Globus pallidus (tissue), 1 donor: Measurements from ENCODE around the gene RBL1.
"Not testable (repeated sequence)": the region's sequence is repeated elsewhere in the genome, so short reads cannot be mapped to it uniquely, and the experiment has no call there.

ENCODE experiments used
- DNase-seq: peaks from one replicate; pipeline ENCODE4 v3.0.0-alpha.2; 2015; ENCODE audit warnings: low spot score

The RBL1 gene

DNA sequence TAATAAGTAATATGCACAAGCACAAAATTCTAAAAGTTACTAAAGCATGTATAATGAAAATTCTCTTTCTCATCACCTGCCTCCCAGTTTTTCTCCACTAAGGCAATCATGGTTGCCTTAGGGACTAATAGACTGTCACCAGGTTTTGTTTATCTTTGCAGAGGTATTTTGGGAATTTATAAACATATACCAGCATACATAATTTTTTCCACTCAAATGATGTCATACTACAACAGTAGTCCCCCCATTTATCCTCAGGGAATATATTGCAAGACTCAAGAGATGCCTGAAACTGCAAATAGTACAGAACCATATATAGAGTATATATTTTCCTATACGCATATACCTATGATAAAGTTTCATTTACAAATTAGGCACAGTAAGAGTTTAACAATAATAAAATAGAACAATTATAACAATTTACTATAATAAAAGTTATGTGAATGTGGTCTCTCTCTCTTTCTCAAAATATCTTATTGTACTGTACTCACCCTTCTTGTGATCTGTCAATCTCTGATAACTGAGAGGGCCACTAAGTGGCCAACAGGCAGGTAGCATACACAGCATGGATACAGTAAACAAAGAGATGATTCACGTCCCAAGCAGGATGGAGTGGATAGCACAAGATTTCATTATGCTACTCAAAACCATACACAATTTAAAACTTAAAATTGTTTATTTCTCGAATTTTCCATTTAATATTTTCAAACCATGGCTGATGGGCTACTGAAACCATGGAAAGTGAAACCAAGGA is 19.7 kb downstream of the RBL1 start:
- DNase-seq: no peak

DNA sequence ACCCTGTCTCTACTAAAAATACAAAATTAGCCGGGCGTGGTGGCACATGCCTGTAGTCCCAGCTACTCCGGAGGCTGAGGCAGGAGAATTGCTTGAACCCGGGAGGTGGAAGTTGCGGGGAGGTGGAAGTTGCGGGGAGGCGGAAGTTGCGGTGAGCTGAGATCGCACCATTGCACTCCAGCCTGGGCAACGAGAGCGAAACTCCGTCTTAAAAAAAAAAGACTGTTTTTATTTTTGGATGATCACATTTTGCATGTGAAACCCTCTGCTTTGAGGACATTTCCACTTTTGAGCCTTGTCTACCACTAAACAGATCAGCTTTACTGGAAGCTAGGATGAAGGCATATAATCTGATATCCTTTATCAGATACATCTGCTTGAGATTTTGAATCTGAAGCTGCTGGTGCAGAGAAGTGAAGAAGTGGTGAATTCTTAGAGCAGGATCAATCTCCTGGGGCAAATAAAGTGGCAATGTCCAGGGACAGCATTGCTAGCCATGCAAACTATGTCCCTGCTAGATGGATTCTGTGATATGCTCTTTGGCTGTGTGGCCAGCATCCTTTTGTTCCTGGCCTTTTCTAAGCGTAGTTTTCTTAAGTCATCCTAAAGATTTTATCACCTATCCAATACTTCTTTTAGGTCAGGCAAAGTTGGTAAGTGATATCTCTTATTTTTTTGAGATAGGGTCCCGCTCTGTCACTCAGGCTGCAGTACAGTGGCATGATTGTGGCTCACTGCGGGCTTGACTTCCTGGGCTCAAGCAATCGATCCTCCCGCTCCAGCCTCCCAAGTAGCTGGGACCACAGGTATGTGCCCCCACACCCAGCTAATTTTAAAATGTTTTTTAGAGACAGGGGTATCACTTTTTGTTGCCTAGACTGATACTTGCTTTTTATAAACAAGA is 23.3 kb downstream of the RBL1 start:
- DNase-seq: no peak

DNA sequence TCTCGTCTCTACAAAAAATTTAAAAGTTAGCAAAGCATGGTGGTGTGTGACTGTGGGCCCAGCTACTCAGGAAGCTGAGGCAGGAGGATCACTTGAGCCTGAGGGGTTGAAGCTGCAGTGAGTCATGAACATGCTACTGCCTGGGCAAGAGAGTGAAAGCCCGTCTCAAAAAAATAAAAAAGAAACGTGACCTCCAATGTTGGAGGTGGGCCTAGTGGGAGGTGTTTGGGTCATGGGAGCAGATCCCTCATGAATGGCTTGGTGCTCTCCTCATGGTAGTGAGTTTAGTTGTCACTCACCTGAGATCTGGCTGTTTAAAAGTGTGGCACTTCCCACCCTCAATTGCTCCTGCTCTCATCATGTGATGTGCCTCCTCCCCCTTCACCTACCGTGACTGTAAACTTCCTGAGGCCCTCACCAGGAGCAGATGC is 24.3 kb downstream of the RBL1 start:
- no peak for DNase-seq

- not testable (repeated sequence) for DNase-seq
These were observed 26.2 kb downstream of the RBL1 start for GRCh38 chr20:37069563-37069962.

GRCh38 chr20:37066168-37066567 is 29.6 kb downstream of the RBL1 start:
- no peak for DNase-seq

GRCh38 chr20:37055276-37055675 is 40.5 kb downstream of the RBL1 start:
- DNase-seq: no peak

- DNase-seq: no peak
These were observed 42.4 kb downstream of the RBL1 start for GRCh38 chr20:37053230-37053950.

DNA sequence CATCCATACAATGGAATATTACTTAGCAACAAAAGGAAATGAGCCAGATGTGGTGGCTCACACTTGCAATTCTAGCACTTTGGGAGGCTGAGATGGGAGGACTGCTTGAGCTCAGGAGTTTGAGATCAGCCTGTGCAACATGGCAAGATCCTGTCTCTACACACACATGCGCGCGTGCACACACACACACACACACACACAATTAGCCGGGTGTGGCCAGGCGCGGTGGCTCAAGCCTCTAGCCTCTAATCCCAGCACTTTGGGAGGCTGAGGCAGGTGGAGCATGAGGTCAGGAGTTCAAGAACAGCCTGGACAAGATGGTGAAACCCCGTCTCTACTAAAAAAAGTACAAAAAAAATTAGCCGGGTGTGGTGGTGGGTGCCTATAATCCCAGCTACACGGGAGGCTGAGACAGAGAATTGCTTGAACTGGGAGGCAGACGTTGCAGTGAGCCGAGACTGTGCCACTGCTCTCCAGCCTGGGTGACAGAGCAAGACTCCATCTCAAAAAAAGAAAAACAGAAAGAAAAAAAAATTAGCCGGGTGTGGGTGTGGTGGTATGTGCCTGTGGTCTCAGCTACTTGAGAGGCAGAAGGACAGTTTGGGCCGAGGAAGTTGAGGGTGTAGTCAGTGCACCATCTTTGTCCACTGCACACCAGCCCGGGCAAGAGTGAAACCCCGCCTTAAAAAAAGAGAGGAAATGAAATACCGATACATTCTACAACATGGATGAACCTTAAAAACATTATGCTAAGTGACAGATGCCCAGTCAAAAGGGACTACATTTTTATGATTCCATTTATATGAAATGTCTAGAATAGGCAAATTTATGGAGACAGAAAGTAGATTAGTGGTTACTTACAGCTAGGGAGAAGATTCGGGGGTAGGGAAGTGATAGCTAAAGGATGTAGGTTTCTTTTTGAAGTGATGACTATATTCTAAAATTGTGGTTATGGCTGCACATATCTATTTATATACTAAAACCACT is 52.5 kb downstream of the RBL1 start:
- no peak for DNase-seq

DNA sequence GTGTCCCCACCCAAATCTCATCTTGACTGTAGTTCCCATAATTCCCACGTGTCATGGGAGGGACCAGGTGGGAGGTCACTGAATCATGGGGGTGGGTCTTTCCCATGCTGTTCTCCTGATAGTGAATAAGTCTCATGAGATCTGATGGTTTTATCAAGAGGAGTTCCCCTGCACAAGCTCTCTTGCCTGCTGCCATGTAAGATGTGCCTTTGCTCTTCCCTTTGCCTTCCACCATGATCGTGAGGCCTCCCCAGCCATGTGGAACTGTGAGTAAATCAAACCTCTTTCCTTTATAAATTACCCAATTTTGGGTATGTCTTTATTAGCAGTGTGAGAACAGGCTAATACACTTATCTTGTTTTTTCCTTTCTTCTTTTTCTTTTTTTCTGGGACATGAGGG is 56.4 kb downstream of the RBL1 start:
- DNase-seq: not testable (repeated sequence)

DNA sequence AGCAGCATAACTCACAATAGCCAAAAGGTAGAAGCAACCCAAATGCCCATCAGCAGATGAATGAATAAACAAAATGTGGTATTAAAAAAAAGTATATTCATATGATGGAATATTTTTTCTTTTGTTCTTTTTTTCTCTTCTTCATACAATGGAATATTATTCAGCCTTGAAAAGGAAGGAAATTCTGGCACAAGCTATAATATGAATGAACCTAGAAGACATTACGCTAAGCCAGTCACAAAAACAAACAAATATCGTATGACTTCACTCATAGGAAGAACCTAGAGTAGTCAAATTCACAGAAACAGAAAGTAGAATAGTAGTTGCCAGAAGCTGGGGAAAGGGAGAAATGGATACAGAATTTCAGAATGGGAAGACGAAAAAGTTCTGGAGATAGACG is 63.7 kb downstream of the RBL1 start:
- no peak for DNase-seq

GRCh38 chr20:37020636-37021035 is 75.2 kb downstream of the RBL1 start:
- DNase-seq: no peak

- not testable (repeated sequence) for DNase-seq
These were observed 83.2 kb downstream of the RBL1 start for GRCh38 chr20:37012631-37013030.

- DNase-seq: not testable (repeated sequence)
These were observed 83.9 kb downstream of the RBL1 start for GRCh38 chr20:37011858-37012257.

- DNase-seq: no peak
These were observed 84.7 kb downstream of the RBL1 start for GRCh38 chr20:37011147-37011546.

DNA sequence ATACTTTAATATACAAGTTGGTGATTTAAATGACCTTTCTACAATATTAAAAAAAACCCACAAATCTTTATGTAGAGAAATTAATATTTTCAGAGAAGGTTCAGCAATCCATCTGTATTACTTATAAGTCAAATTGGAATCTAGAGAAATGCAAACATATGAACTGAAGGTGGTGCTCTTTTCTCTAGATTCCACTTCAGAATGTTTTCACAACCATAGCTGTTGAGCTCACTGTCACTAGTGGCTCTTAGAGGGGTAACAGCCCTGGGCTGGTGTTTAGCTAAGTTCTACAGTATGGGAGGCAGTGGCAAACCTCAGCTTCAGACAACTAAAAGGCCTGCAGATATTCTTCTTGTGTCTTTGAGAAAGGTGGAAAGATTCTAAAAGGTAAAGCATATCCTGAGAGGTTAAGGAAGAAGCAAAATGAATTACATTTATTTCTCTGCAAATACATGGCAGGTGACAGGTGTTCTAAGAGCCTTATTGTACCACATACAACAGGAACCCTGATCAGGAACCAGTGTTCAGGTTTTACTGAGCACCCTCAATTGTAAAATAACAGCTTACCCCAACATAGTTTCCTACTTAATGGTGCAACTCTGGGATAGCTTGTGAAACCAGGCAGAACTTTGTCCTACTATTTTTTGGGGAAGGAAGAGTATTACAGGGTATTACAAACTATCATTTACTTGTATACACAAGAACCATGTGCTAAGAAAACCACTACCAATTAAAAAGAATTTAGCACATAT is 87.7 kb downstream of the RBL1 start:
- DNase-seq: peak; percentile 29

DNA sequence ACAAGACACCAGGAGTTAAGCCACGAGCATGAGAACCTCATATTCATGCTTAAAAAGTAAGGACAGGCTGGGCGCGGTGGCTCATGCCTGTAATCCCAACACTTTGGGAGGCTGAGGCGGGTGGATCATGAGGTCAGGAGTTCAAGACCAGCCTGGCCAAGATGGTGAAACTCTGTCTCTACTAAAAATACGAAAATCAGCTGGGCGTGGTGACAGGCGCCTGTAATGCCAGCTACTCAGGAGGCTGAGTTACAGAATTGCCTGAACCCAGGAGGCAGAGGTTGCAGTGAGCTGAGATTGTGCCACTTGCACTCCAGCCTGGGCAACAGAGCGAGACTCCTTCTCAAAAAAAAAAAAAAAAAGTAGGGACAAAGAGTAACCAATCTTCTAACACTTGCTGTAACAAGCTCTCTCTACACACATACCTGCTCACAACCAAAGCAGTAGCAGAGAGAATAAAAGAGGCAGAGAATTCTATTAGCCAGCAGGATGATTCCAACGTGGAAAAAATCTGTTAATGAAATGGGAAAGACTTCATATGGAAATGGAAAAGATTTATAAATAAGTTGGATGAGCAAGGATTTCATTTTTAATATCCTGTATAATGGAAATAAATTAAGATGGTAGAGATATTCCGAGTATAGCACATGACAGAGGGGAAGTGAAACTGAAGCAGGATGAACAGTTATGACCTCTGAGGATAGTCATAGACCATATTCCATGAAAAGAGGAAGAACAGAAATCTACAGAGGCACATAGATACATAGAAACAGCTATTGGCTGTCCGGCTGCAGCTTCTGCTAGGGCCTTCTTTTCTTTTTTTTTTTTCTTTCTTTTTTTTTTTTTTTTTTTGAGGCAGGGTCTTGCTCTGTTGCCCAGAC is 90.5 kb downstream of the RBL1 start:
- peak; percentile 16 for DNase-seq

DNA sequence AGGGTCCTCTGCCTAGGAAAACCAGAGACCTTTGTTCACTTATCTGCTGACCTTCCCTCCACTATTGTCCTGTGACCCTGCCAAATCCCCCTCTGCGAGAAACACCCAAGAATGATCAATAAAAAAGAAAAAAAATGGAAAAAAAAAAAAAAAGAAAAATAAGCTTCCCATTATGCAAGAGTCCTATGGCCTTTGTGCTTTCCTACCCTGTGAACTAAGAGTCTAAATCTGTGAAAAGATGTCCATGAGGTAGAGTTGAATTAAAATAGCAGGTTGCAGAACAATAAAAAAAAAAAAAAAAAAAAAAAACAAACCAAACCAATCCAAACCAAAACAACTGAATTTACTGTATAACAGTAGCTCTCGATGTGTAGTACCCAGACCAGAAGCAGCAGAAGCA is 94.2 kb downstream of the RBL1 start:
- DNase-seq: not testable (repeated sequence)

DNA sequence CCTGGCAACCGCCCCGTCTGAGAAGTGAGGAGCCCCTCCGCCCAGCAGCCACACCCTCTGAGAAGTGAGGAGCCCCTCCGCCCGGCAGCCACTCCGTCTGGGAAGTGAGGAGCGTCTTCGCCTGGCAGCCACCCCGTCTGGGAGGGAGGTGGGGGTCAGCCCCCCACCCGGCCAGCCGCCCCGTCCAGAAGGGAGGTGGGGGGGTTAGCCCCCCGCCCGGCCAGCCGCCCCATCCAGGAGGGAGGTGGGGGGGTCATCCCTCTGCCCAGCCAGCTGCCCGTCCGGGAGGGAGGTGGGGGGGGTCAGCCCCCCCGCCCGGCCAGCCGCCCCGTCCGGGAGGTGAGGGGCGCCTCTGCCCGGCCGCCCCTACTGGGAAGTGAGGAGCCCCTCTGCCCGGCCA is 95.6 kb downstream of the RBL1 start:
- not testable (repeated sequence) for DNase-seq

DNA sequence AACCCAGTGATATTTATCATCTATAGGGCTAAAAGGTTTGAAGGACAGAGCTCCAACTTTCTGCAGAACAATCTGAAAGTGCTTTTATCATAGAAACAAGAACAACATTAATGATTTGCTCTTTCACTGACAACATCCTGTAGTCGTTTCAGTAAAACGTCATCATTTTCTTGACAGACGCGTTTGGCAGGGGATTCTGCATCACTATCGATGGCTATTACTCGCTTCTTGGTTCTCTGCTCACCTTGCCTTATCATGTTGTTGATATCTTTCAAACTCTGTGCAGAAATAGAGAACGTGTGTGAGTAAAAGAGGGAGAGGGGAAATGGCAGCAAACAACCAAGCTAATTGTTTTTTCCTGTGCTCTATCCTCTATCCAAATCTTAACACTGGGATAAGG is 97.1 kb downstream of the RBL1 start:
- DNase-seq: no peak
